HepG2 (cell line): ENCODE results near the gene ACSL1. TPM values are rescaled to one million over a fixed set of nuclear protein-coding genes. Genes with fewer than 3 reads are reported as not detected.
A peak's percentile ranks its signal among the peaks of the same experiment; 100 is the strongest.

Experiments
- ARID3A ChIP-seq: IDR thresholded peaks from 2 replicates; pipeline ENCODE4 v1.6.1; 2012; ENCODE audit warnings: low read depth, low read length, improper control_type of control experiment
- CERS6 ChIP-seq: sonication (generic); formaldehyde crosslinking; IDR thresholded peaks from 2 replicates; pipeline ENCODE4 v1.5.0; 2020; ENCODE audit warnings: missing genetic modification reagents
- DBP ChIP-seq: sonication (generic); formaldehyde crosslinking; IDR thresholded peaks from 2 replicates; pipeline ENCODE4 v1.4.0; 2020; ENCODE audit warnings: missing genetic modification reagents; ENCODE audit errors: not compliant biosample characterization
- DMAP1 ChIP-seq: IDR thresholded peaks from 2 replicates; pipeline ENCODE4 v1.6.1; 2016
- HNF1B ChIP-seq: sonication (generic); formaldehyde crosslinking; IDR thresholded peaks from 2 replicates; pipeline ENCODE4 v1.5.1; 2020; ENCODE audit warnings: mild to moderate bottlenecking, moderate library complexity, missing genetic modification reagents
- KLF16 ChIP-seq, 2 experiments: sonication (generic) in 1 of 2; formaldehyde crosslinking in 1 of 2; IDR thresholded peaks; 2 replicates each; pipeline versions ENCODE4 v1.6.1 to v1.8.0; 2016 to 2023; ENCODE audit warnings: missing genetic modification reagents in 2 of 2, missing compliant biosample characterization in 1 of 2
- KLF9 ChIP-seq: IDR thresholded peaks from 2 replicates; pipeline ENCODE4 v1.6.1; 2016; ENCODE audit warnings: low read depth
- MED13 ChIP-seq: sonication (generic); formaldehyde crosslinking; IDR thresholded peaks from 2 replicates; pipeline ENCODE4 v1.5.0; 2020; ENCODE audit warnings: missing genetic modification reagents
- MYC ChIP-seq: sonication (generic); formaldehyde crosslinking; IDR thresholded peaks from 2 replicates; pipeline ENCODE4 v1.9.0; 2021; ENCODE audit warnings: missing genetic modification reagents, borderline replicate concordance
- MYPOP ChIP-seq: sonication (generic); formaldehyde crosslinking; IDR thresholded peaks from 2 replicates; pipeline ENCODE4 v1.8.1; 2023; ENCODE audit warnings: mild to moderate bottlenecking, moderate library complexity, missing genetic modification reagents
- NCOA1 ChIP-seq: sonication (generic); formaldehyde crosslinking; IDR thresholded peaks from 2 replicates; pipeline ENCODE4 v1.9.0; 2021; ENCODE audit warnings: missing genetic modification reagents
- SMYD3 ChIP-seq: sonication (generic); formaldehyde crosslinking; IDR thresholded peaks from 2 replicates; pipeline ENCODE4 v1.8.1; 2023; ENCODE audit warnings: mild to moderate bottlenecking, missing genetic modification reagents
- TFE3 ChIP-seq: IDR thresholded peaks from 2 replicates; pipeline ENCODE4 v1.6.1; 2016
- UBTF ChIP-seq: sonication (generic); formaldehyde crosslinking; IDR thresholded peaks from 2 replicates; pipeline ENCODE4 v1.4.0; 2020; ENCODE audit warnings: mild to moderate bottlenecking, missing genetic modification reagents
- ZNF136 ChIP-seq: sonication (generic); formaldehyde crosslinking; IDR thresholded peaks from 2 replicates; pipeline ENCODE4 v1.8.1; 2022; ENCODE audit warnings: low read depth, mild to moderate bottlenecking, moderate library complexity, missing genetic modification reagents
- ZNF747 ChIP-seq: sonication (generic); formaldehyde crosslinking; IDR thresholded peaks from 2 replicates; pipeline ENCODE4 v1.8.1; 2023; ENCODE audit warnings: missing genetic modification reagents, mild to moderate bottlenecking, borderline replicate concordance
- ZNF775 ChIP-seq: sonication (generic); formaldehyde crosslinking; IDR thresholded peaks from 2 replicates; pipeline ENCODE4 v1.4.0; 2020; ENCODE audit warnings: missing genetic modification reagents, mild to moderate bottlenecking, moderate library complexity, borderline replicate concordance
- ZNF83 ChIP-seq: sonication (generic); formaldehyde crosslinking; IDR thresholded peaks from 2 replicates; pipeline ENCODE4 v1.4.0; 2020; ENCODE audit warnings: missing genetic modification reagents, mild to moderate bottlenecking, borderline replicate concordance
- ZZZ3 ChIP-seq: sonication (generic); formaldehyde crosslinking; IDR thresholded peaks from 2 replicates; pipeline ENCODE4 v1.4.0; 2020; ENCODE audit warnings: missing genetic modification reagents, mild to moderate bottlenecking, borderline replicate concordance
- polyA plus RNA-seq, 8 experiments: library from polyadenylated mRNA; depleted of rRNA in 3 of 8; stranded (reverse) in 7 of 8; unstranded in 1 of 8; fragments of >200 nt; fragmentation: Illumina TruSeq in 4 of 8; extraction: Trizol in 4 of 8; gene quantifications; 2 replicates each; pipeline versions ENCODE4 v1.2.1 to v1.2.3, GENCODE V29; 2011 to 2016; ENCODE audit warnings: low read depth in 4 of 8, missing spikeins in 1 of 8, mixed read lengths in 1 of 8; ENCODE audit not compliant: insufficient read depth in 1 of 8
- total RNA-seq, 5 experiments: library from RNA; depleted of rRNA; stranded (reverse); fragments of >200 nt; fragmentation: Illumina TruSeq; extraction: Trizol; gene quantifications; 2 replicates each; pipeline ENCODE4 v1.2.3, GENCODE V29; 2016; ENCODE audit warnings: low read depth in 1 of 5

ACSL1 gene
- total and polyA plus RNA-seq, 2 of the 13 experiments (the other 11 are each of a cell fraction or from before 2014, with no cell fraction given), result 10.0 to 29.8 TPM

GRCh38 chr4:184805462-184806228, 20.1 kb downstream of the ACSL1 start (continued):
- TF ChIP-seq HNF1B (CRISPR knock-in tag) (no peak), ZNF747 (CRISPR knock-in tag) (no peak), ZNF775 (CRISPR knock-in tag) (no peak), DMAP1 (CRISPR knock-in tag) (no peak), MYPOP (CRISPR knock-in tag) (no peak), NCOA1 (CRISPR knock-in tag) (no peak), DBP (CRISPR knock-in tag) (no peak), ZZZ3 (no peak), CERS6 (no peak), SMYD3 (CRISPR knock-in tag) (no peak), KLF16 (CRISPR knock-in tag; IDR thresholded peaks at IDR 0.05) (no peak), MYC (CRISPR knock-in tag) (no peak), UBTF (CRISPR knock-in tag) (no peak), TFE3 (peak; percentile 33; the same call in 1 of the 2 replicates), ARID3A (no peak), MED13 (CRISPR knock-in tag) (no peak), ZNF83 (CRISPR knock-in tag) (no peak), KLF9 (CRISPR knock-in tag) (no peak), ZNF136 (CRISPR knock-in tag) (no peak)
